Stimulated activated naive CD8-positive, alpha-beta T cell treated with anti-CD3 and anti-CD28 coated beads, Interleukin-15, Interleukin-2, amounts not matched to agents 100 ng/mL and 50 ng/mL, for 24 hours (primary cell): Measurements from ENCODE around the gene CATSPER1.
"Not testable (repeated sequence)": the region's sequence is repeated elsewhere in the genome, so short reads cannot be mapped to it uniquely, and the experiment has no call there.

ENCODE experiments used
- H3K27ac Mint-ChIP-seq: one replicate; pipeline ENCODE4 v1.8.0; 2021; ENCODE audit warnings: mild to moderate bottlenecking, mixed read lengths
- H3K27me3 Mint-ChIP-seq: one replicate; pipeline ENCODE4 v1.8.0; 2021; ENCODE audit warnings: mixed read lengths
- H3K36me3 Mint-ChIP-seq: one replicate; pipeline ENCODE4 v1.8.0; 2021; ENCODE audit warnings: low read depth, mixed read lengths
- H3K4me1 Mint-ChIP-seq: one replicate; pipeline ENCODE4 v1.8.0; 2021; ENCODE audit warnings: low read depth, mixed read lengths
- H3K4me3 Mint-ChIP-seq: one replicate; pipeline ENCODE4 v1.8.0; 2021; ENCODE audit warnings: mild to moderate bottlenecking, mixed read lengths
- H3K9me3 Mint-ChIP-seq: one replicate; pipeline ENCODE4 v1.8.0; 2021; ENCODE audit warnings: mixed read lengths

The CATSPER1 gene

GRCh38 chr11:66016793-66017177, 9.5 kb downstream of the CATSPER1 start:
- no peak overlapping the region for H3K4me3 Mint-ChIP-seq
- H3K4me1 Mint-ChIP-seq: peaks cover 21% of the 10 kb centered on the region
- H3K27me3 Mint-ChIP-seq: peaks cover 5% of the 10 kb centered on the region
- no peak overlapping the region for H3K27ac Mint-ChIP-seq
- H3K36me3 Mint-ChIP-seq: no peaks in the 10 kb centered on the region
- H3K9me3 Mint-ChIP-seq: no peaks in the 10 kb centered on the region

- peaks cover 5% of the 10 kb centered on the region for H3K27me3 Mint-ChIP-seq
- H3K36me3 Mint-ChIP-seq: no peaks in the 10 kb centered on the region
- H3K4me1 Mint-ChIP-seq: peaks cover 15% of the 10 kb centered on the region
- no peak overlapping the region for H3K4me3 Mint-ChIP-seq
- H3K27ac Mint-ChIP-seq: no peak overlapping the region
- no peaks in the 10 kb centered on the region for H3K9me3 Mint-ChIP-seq
Measured at GRCh38 chr11:66015936-66016792, 10.1 kb downstream of the CATSPER1 start.

- Mint-ChIP-seq H3K4me1 (peaks cover 8% of the 10 kb centered on the region), H3K4me3 (no peak overlapping the region), H3K27ac (no peak overlapping the region), H3K27me3 (peaks cover 5% of the 10 kb centered on the region), H3K9me3 (no peaks in the 10 kb centered on the region), H3K36me3 (no peaks in the 10 kb centered on the region)
Measured at GRCh38 chr11:66015454-66015881, 10.8 kb downstream of the CATSPER1 start.

- Mint-ChIP-seq H3K27me3 (peaks cover 5% of the 10 kb centered on the region), H3K4me3 (no peak overlapping the region), H3K27ac (no peak overlapping the region), H3K9me3 (no peaks in the 10 kb centered on the region), H3K4me1 (peaks cover 5% of the 10 kb centered on the region), H3K36me3 (no peaks in the 10 kb centered on the region)
Measured at GRCh38 chr11:66014804-66015453, 11.3 kb downstream of the CATSPER1 start.

- Mint-ChIP-seq H3K9me3 (no peaks in the 10 kb centered on the region), H3K36me3 (no peaks in the 10 kb centered on the region), H3K27me3 (peaks cover 5% of the 10 kb centered on the region), H3K4me3 (no peak overlapping the region), H3K4me1 (peaks cover 5% of the 10 kb centered on the region), H3K27ac (no peak overlapping the region)
Measured at GRCh38 chr11:66013762-66014100, 12.5 kb downstream of the CATSPER1 start.

GRCh38 chr11:66012946-66013761, 13.1 kb downstream of the CATSPER1 start:
- Mint-ChIP-seq H3K4me3 (no peak overlapping the region), H3K36me3 (no peaks in the 10 kb centered on the region), H3K9me3 (no peaks in the 10 kb centered on the region), H3K27me3 (peaks cover 5% of the 10 kb centered on the region), H3K27ac (no peak overlapping the region), H3K4me1 (peaks cover 5% of the 10 kb centered on the region)

GRCh38 chr11:66012371-66012945, 13.8 kb downstream of the CATSPER1 start:
- Mint-ChIP-seq H3K27me3 (peaks cover 5% of the 10 kb centered on the region), H3K9me3 (no peaks in the 10 kb centered on the region), H3K4me3 (no peak overlapping the region), H3K27ac (no peak overlapping the region), H3K4me1 (peaks cover 1% of the 10 kb centered on the region), H3K36me3 (no peaks in the 10 kb centered on the region)

- H3K9me3 Mint-ChIP-seq: no peaks in the 10 kb centered on the region
- peaks cover 5% of the 10 kb centered on the region for H3K27me3 Mint-ChIP-seq
- no peaks in the 10 kb centered on the region for H3K4me1 Mint-ChIP-seq
- no peak within 1 kb of the TSS for H3K4me3 Mint-ChIP-seq
- no peaks in the 10 kb centered on the region for H3K36me3 Mint-ChIP-seq
- no peak within 1 kb of the TSS for H3K27ac Mint-ChIP-seq
Measured at GRCh38 chr11:66011785-66012303, 14.4 kb downstream of the CATSPER1 start, which contains the start of gene CST6. Gene CST6 (plus strand): TSS chr11:66012008. CDS start chr11:66012045, 37 bp downstream.

GRCh38 chr11:66011239-66011784, 15.0 kb downstream of the CATSPER1 start:
- H3K27me3 Mint-ChIP-seq: peaks cover 5% of the 10 kb centered on the region
- no peak overlapping the region for H3K4me3 Mint-ChIP-seq
- no peaks in the 10 kb centered on the region for H3K9me3 Mint-ChIP-seq
- H3K4me1 Mint-ChIP-seq: no peaks in the 10 kb centered on the region
- no peak overlapping the region for H3K27ac Mint-ChIP-seq
- no peaks in the 10 kb centered on the region for H3K36me3 Mint-ChIP-seq

- not testable (repeated sequence) for H3K9me3 Mint-ChIP-seq, H3K27ac Mint-ChIP-seq
Measured at GRCh38 chr11:66010036-66010435, 16.2 kb downstream of the CATSPER1 start.

GRCh38 chr11:66008468-66009101, 17.7 kb downstream of the CATSPER1 start:
- Mint-ChIP-seq H3K36me3 (peaks cover 18% of the 10 kb centered on the region), H3K4me1 (peaks cover 15% of the 10 kb centered on the region), H3K27ac (no peak overlapping the region), H3K9me3 (no peaks in the 10 kb centered on the region), H3K4me3 (no peak overlapping the region), H3K27me3 (no peaks in the 10 kb centered on the region)

More at GRCh38 chr11:66010036-66010435, 16.2 kb downstream of the CATSPER1 start:
- not testable (repeated sequence) for H3K27me3 Mint-ChIP-seq, H3K4me3 Mint-ChIP-seq, H3K36me3 Mint-ChIP-seq, H3K4me1 Mint-ChIP-seq

- H3K27ac Mint-ChIP-seq: no peak overlapping the region
- peaks cover 20% of the 10 kb centered on the region for H3K4me1 Mint-ChIP-seq
- no peaks in the 10 kb centered on the region for H3K27me3 Mint-ChIP-seq
Measured at GRCh38 chr11:66008095-66008467, 18.2 kb downstream of the CATSPER1 start.

GRCh38 chr11:66007201-66007634, 19.1 kb downstream of the CATSPER1 start:
- Mint-ChIP-seq H3K36me3 (peaks cover 28% of the 10 kb centered on the region), H3K9me3 (no peaks in the 10 kb centered on the region), H3K27ac (no peak overlapping the region), H3K4me1 (peaks cover 25% of the 10 kb centered on the region), H3K4me3 (no peak overlapping the region), H3K27me3 (no peaks in the 10 kb centered on the region)

More at GRCh38 chr11:66008095-66008467, 18.2 kb downstream of the CATSPER1 start:
- H3K4me3 Mint-ChIP-seq: no peak overlapping the region
- H3K36me3 Mint-ChIP-seq: peaks cover 23% of the 10 kb centered on the region
- H3K9me3 Mint-ChIP-seq: no peaks in the 10 kb centered on the region

- Mint-ChIP-seq H3K27ac (no peak overlapping the region), H3K9me3 (no peaks in the 10 kb centered on the region), H3K36me3 (peaks cover 29% of the 10 kb centered on the region), H3K27me3 (no peaks in the 10 kb centered on the region), H3K4me1 (peaks cover 27% of the 10 kb centered on the region), H3K4me3 (no peak overlapping the region)
Measured at GRCh38 chr11:66006891-66007176, 19.4 kb downstream of the CATSPER1 start.
